ENCODE data around the gene SYCP2L.
"Not testable (repeated sequence)": the region's sequence is repeated elsewhere in the genome, so short reads cannot be mapped to it uniquely, and the experiment has no call there.

SYCP2L gene

GRCh38 chr6:10977231-10977968 is 90.5 kb downstream of the SYCP2L start:
- DNase-seq (ENCODE audit: low read depth in 1 of 2, low spot score in 1 of 2), result no peak
- H3K27me3 ChIP-seq (ENCODE audit: insufficient read depth, poor library complexity, severe bottlenecking), result no peaks in the 10 kb centered on the region
- H3K4me3 ChIP-seq (replicated peaks; ENCODE audit: insufficient read depth, low read length), result no peak overlapping the region
- no peak overlapping the region for H3K27ac ChIP-seq (replicated peaks)
- no peak for TF ChIP-seq POLR2AphosphoS5 (IDR thresholded peaks at IDR 0.05; ENCODE audit: low read depth)
- no peak for TF ChIP-seq GABPA (IDR thresholded peaks at IDR 0.05; ENCODE audit: low read depth)
- no peak for TF ChIP-seq SPI1 (IDR thresholded peaks at IDR 0.05; ENCODE audit: borderline replicate concordance, low read depth)
- TF ChIP-seq CTCF (IDR thresholded peaks at IDR 0.05; ENCODE audit: insufficient read depth, low read length), result no peak
- TF ChIP-seq REST (IDR thresholded peaks at IDR 0.05; ENCODE audit: insufficient replicate concordance, low read depth), result no peak

- DNase-seq (ENCODE audit: low read depth in 1 of 2, low spot score in 1 of 2), result no peak
- Histone ChIP-seq H3K27me3 (ENCODE audit: insufficient read depth, poor library complexity, severe bottlenecking) (no peaks in the 10 kb centered on the region), H3K27ac (replicated peaks) (no peak overlapping the region), H3K4me3 (replicated peaks; ENCODE audit: insufficient read depth, low read length) (no peak overlapping the region)
- TF ChIP-seq SPI1 (IDR thresholded peaks at IDR 0.05; ENCODE audit: borderline replicate concordance, low read depth), result no peak
- no peak for TF ChIP-seq REST (IDR thresholded peaks at IDR 0.05; ENCODE audit: insufficient replicate concordance, low read depth)
- no peak for TF ChIP-seq GABPA (IDR thresholded peaks at IDR 0.05; ENCODE audit: low read depth)
- no peak for TF ChIP-seq POLR2AphosphoS5 (IDR thresholded peaks at IDR 0.05; ENCODE audit: low read depth)
- no peak for TF ChIP-seq CTCF (IDR thresholded peaks at IDR 0.05; ENCODE audit: insufficient read depth, low read length)
Measured at GRCh38 chr6:10979603-10980002, 92.8 kb downstream of the SYCP2L start.

GRCh38 chr6:10981409-10981808 is 94.6 kb downstream of the SYCP2L start:
- no peak for TF ChIP-seq GABPA (IDR thresholded peaks at IDR 0.05; ENCODE audit: low read depth)
- TF ChIP-seq POLR2AphosphoS5 (IDR thresholded peaks at IDR 0.05; ENCODE audit: low read depth), result no peak
- TF ChIP-seq CTCF (IDR thresholded peaks at IDR 0.05; ENCODE audit: insufficient read depth, low read length), result no peak
- no peak for TF ChIP-seq SPI1 (IDR thresholded peaks at IDR 0.05; ENCODE audit: borderline replicate concordance, low read depth)
- TF ChIP-seq REST (IDR thresholded peaks at IDR 0.05; ENCODE audit: insufficient replicate concordance, low read depth), result no peak
- Histone ChIP-seq H3K27ac (replicated peaks) (no peak overlapping the region), H3K27me3 (ENCODE audit: insufficient read depth, poor library complexity, severe bottlenecking) (no peaks in the 10 kb centered on the region), H3K4me3 (replicated peaks; ENCODE audit: insufficient read depth, low read length) (no peak overlapping the region)
- no peak for DNase-seq (ENCODE audit: low read depth in 1 of 2, low spot score in 1 of 2)

- not testable (repeated sequence) for H3K4me3 ChIP-seq (replicated peaks; ENCODE audit: insufficient read depth, low read length); H3K27ac ChIP-seq (replicated peaks); DNase-seq (ENCODE audit: low read depth in 1 of 2, low spot score in 1 of 2); H3K27me3 ChIP-seq (ENCODE audit: insufficient read depth, poor library complexity, severe bottlenecking)
Measured at GRCh38 chr6:10984959-10985358, 98.1 kb downstream of the SYCP2L start.
